Fibroblast of the aortic adventitia (primary cell): Measurements from ENCODE around the gene DENND4C. TPM values are rescaled to one million over a fixed set of nuclear protein-coding genes. Genes with fewer than 3 reads are reported as not detected.

Experiments
- DNase-seq: peaks from one replicate; pipeline ENCODE4 v3.0.0-alpha.2; 2010; ENCODE audit warnings: low read depth
- H3K4me3 ChIP-seq: 2 replicates; pipeline ENCODE4 v1.5.1; 2011; ENCODE audit warnings: low read depth, mild to moderate bottlenecking, control low read depth, low read length, moderate library complexity
- CTCF ChIP-seq: IDR thresholded peaks from 2 replicates; pipeline ENCODE4 v1.5.1; 2011; ENCODE audit warnings: mild to moderate bottlenecking, low read length, control low read depth, inconsistent platforms; ENCODE audit not compliant: insufficient read depth
- total RNA-seq: library from RNA; depleted of rRNA; stranded (reverse); fragments of >200 nt; gene quantifications from 2 replicates; pipeline ENCODE4 v1.2.3, GENCODE V29; 2012; ENCODE audit warnings: low replicate concordance

DENND4C gene
- total RNA-seq, 1 donor, result 67.5 TPM

GRCh38 chr9:19270421-19270949 is 40.0 kb downstream of the DENND4C start:
- H3K4me3 ChIP-seq, result no peak overlapping the region
- no peak for DNase-seq
- no peak for TF ChIP-seq CTCF

- no peak overlapping the region for H3K4me3 ChIP-seq
- no peak for DNase-seq
- TF ChIP-seq CTCF, result no peak
Measured at GRCh38 chr9:19271081-19271480, 40.6 kb downstream of the DENND4C start.

GRCh38 chr9:19281801-19282200 is 51.3 kb downstream of the DENND4C start:
- TF ChIP-seq CTCF, result no peak
- H3K4me3 ChIP-seq, result no peak overlapping the region
- DNase-seq, result no peak

GRCh38 chr9:19283072-19283710 is 52.7 kb downstream of the DENND4C start:
- no peak for TF ChIP-seq CTCF
- H3K4me3 ChIP-seq, result no peak overlapping the region
- DNase-seq, result no peak

GRCh38 chr9:19284729-19285128 is 54.2 kb downstream of the DENND4C start:
- TF ChIP-seq CTCF, result no peak
- DNase-seq, result no peak
- no peak overlapping the region for H3K4me3 ChIP-seq

- peak; percentile 34 for DNase-seq
- no peak for TF ChIP-seq CTCF
Measured at GRCh38 chr9:19286634-19287188, 56.2 kb downstream of the DENND4C start.

GRCh38 chr9:19288081-19288480 is 57.6 kb downstream of the DENND4C start:
- H3K4me3 ChIP-seq, result no peak overlapping the region
- no peak for TF ChIP-seq CTCF
- no peak for DNase-seq

More at GRCh38 chr9:19286634-19287188, 56.2 kb downstream of the DENND4C start:
- H3K4me3 ChIP-seq, result no peak overlapping the region
